ENCODE data around the gene AIRE. TPM values are rescaled to one million over a fixed set of nuclear protein-coding genes. Genes with fewer than 3 reads are reported as not detected.

Gene AIRE
- total and polyA plus RNA-seq, 2 of the 13 experiments (the other 11 are each of a cell fraction or from before 2014, with no cell fraction given): not detected

DNA sequence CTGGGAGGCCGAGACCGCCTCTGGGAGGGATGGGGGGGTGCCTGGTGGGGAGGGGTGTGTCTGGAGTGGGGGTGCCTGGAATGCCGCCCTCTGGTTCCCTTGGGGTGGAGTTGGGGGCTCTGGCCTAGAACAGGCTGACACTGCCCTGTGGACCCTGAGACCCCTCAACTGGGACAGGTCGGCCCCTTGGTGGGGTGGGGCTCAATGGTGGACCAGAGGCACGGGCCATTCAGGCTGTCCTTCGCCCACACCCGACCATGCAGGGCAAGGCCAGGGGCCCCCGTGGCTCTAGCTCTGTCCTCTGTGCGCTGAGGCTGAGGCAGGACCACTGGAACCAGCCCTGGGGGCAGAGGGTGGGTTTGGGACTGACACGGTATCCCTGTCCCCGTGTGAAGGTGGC, 28.9 kb downstream of the AIRE start (continued):
- TF ChIP-seq HMG20B (CRISPR knock-in tag; conservative IDR thresholded peaks at IDR 0.05): no peak
- no peak for TF ChIP-seq RFX1 (IDR thresholded peaks at IDR 0.05)
- TF ChIP-seq ZNF761 (CRISPR knock-in tag; conservative IDR thresholded peaks at IDR 0.05): no peak
- TF ChIP-seq ZNF333 (CRISPR knock-in tag; IDR thresholded peaks at IDR 0.05; ENCODE audit: borderline replicate concordance): no peak
- TF ChIP-seq, protein P1, sequence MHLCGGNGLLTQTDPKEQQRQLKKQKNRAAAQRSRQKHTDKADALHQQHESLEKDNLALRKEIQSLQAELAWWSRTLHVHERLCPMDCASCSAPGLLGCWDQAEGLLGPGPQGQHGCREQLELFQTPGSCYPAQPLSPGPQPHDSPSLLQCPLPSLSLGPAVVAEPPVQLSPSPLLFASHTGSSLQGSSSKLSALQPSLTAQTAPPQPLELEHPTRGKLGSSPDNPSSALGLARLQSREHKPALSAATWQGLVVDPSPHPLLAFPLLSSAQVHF (CRISPR knock-in tag; IDR thresholded peaks at IDR 0.05): no peak
- TF ChIP-seq, protein P2, sequence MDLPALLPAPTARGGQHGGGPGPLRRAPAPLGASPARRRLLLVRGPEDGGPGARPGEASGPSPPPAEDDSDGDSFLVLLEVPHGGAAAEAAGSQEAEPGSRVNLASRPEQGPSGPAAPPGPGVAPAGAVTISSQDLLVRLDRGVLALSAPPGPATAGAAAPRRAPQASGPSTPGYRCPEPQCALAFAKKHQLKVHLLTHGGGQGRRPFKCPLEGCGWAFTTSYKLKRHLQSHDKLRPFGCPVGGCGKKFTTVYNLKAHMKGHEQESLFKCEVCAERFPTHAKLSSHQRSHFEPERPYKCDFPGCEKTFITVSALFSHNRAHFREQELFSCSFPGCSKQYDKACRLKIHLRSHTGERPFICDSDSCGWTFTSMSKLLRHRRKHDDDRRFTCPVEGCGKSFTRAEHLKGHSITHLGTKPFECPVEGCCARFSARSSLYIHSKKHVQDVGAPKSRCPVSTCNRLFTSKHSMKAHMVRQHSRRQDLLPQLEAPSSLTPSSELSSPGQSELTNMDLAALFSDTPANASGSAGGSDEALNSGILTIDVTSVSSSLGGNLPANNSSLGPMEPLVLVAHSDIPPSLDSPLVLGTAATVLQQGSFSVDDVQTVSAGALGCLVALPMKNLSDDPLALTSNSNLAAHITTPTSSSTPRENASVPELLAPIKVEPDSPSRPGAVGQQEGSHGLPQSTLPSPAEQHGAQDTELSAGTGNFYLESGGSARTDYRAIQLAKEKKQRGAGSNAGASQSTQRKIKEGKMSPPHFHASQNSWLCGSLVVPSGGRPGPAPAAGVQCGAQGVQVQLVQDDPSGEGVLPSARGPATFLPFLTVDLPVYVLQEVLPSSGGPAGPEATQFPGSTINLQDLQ (CRISPR knock-in tag; IDR thresholded peaks at IDR 0.05): no peak
- no peak for TF ChIP-seq NCOA2 (CRISPR knock-in tag; IDR thresholded peaks at IDR 0.05)
- TF ChIP-seq ZNF550 (CRISPR knock-in tag; IDR thresholded peaks at IDR 0.05; ENCODE audit: borderline replicate concordance): no peak
- TF ChIP-seq, protein P3, sequence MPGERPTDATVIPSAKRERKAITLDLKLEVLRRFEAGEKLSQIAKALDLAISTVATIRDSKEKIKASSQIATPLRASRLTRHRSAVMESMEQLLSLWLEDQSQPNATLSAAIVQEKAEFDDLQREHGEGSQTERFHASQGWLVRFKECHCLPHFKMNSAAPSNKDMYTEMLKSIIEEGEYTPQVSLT (CRISPR knock-in tag; IDR thresholded peaks at IDR 0.05; ENCODE audit: borderline replicate concordance, low read depth): no peak
- no peak for TF ChIP-seq TARDBP (CRISPR knock-in tag; IDR thresholded peaks at IDR 0.05)
- TF ChIP-seq KDM6A (CRISPR knock-in tag; IDR thresholded peaks at IDR 0.05; ENCODE audit: low read depth): no peak
- TF ChIP-seq ATRX (CRISPR knock-in tag; IDR thresholded peaks at IDR 0.05; ENCODE audit: borderline replicate concordance): no peak

Data from HepG2 (cell line).